Osteocyte (in vitro differentiated cells): ENCODE measurements around the gene MBD4. TPM values are rescaled to one million over a fixed set of nuclear protein-coding genes. Genes with fewer than 3 reads are reported as not detected.
"Not testable (repeated sequence)": the region's sequence is repeated elsewhere in the genome, so short reads cannot be mapped to it uniquely, and the experiment has no call there.

Source experiments
- DNase-seq: peaks from one replicate; pipeline ENCODE4 v3.0.0; 2021; ENCODE audit warnings: mixed read lengths; ENCODE audit not compliant: unreplicated experiment; ENCODE audit errors: extremely low spot score
- H3K27ac Mint-ChIP-seq: one replicate; pipeline ENCODE4 v1.8.0; 2021; ENCODE audit warnings: mild to moderate bottlenecking, mixed read lengths; ENCODE audit not compliant: unreplicated experiment
- H3K27me3 Mint-ChIP-seq: one replicate; pipeline ENCODE4 v1.8.0; 2021; ENCODE audit warnings: mixed read lengths; ENCODE audit not compliant: unreplicated experiment
- H3K36me3 Mint-ChIP-seq: one replicate; pipeline ENCODE4 v1.8.0; 2021; ENCODE audit warnings: mixed read lengths; ENCODE audit not compliant: unreplicated experiment
- H3K4me1 Mint-ChIP-seq: one replicate; pipeline ENCODE4 v1.8.0; 2021; ENCODE audit warnings: mixed read lengths; ENCODE audit not compliant: unreplicated experiment
- H3K4me3 Mint-ChIP-seq: one replicate; pipeline ENCODE4 v1.8.0; 2021; ENCODE audit warnings: mild to moderate bottlenecking, moderate library complexity, mixed read lengths; ENCODE audit not compliant: unreplicated experiment
- H3K9me3 Mint-ChIP-seq: one replicate; pipeline ENCODE4 v1.8.0; 2021; ENCODE audit warnings: mixed read lengths; ENCODE audit not compliant: unreplicated experiment
- long read RNA-seq: library from polyadenylated mRNA; unstranded; transcript quantifications from one replicate; pipeline ENCODE4 v2.0.0, GENCODE V29; 2021
- total RNA-seq: library from RNA; stranded (reverse); gene quantifications from 2 replicates; pipeline ENCODE4 v1.2.1, GENCODE V29; 2021
- TF ChIP-seq, protein P1 (sequence below): fragments of 200-600 bp; sonication (generic); IDR thresholded peaks from 2 replicates; pipeline ENCODE4 v1.5.0; 2021; ENCODE audit warnings: antibody characterized with exemption, mild to moderate bottlenecking, moderate library complexity

MBD4 gene
- total RNA-seq: 23.1 and 24.2 TPM in 2 replicates
- long read RNA-seq, transcript MBD4-201 (8 exons, 2,470 nt): minor isoform, 18 of 94 reads
- long read RNA-seq, transcript MBD4-203 (8 exons, 2,478 nt): major isoform, 33 of 94 reads
- long read RNA-seq, partial matches to known transcripts: 26 of 94 reads
- long read RNA-seq, other reads (novel, unspliced or antisense): 11 of 94 reads

DNA sequence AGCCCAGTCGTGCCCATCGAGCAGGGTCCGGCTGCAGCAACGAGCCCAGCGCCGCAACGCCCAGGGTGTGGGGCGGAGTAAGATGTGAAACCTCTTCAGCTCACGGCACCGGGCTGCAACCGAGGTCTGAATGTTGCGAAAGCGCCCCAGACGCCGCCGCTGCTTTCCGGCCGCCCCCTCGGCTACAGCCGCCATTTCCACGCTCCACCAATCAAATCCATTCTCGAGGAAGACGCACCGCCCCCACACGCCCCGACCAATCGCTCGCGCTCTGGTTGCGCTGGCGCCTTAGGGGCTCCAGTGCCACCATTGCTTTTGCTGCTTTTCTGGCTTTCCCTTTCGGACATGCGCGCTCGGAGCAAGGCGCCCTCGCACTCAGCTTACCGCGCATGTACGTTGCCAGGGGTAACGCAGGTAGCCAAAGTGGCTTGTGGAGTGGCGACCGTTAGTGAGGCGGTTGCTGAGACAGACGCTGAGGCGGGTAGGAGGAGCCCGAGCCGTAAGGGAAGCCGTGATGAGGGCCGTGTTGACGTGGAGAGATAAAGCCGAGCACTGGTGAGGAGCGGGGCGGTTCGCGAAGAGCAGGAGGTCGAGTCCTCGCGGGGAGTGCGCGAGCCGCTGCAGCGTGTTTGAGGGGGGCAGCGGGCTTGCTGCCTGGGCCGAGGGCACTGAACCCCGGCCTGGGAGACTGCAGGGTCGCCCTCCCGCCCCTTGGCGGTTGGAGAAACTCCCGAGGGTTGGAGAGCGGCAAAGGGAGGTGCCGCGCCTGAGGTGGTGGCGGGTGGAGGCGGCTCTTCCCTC is at the start of gene MBD4, which contains the start of gene IFT122:
Gene MBD4, minus strand, starts transcription at position 132 of the 801 bp plus-strand sequence. Its CDS starts 115 bp downstream, at position 17.
Gene IFT122, plus strand, starts transcription at position 408 of the 801 bp plus-strand sequence. Its CDS starts 107 bp downstream, at position 515.
- H3K27me3 Mint-ChIP-seq: no peaks in the 10 kb centered on the region
- peak within 1 kb of the TSS; percentile 94 for H3K27ac Mint-ChIP-seq
- peaks cover 55% of the 10 kb centered on the region for H3K4me1 Mint-ChIP-seq
- peak; percentile 99 for DNase-seq
- H3K9me3 Mint-ChIP-seq: no peaks in the 10 kb centered on the region
- peaks cover 21% of the 10 kb centered on the region for H3K36me3 Mint-ChIP-seq
- H3K4me3 Mint-ChIP-seq: peak within 1 kb of the TSS; percentile 95
- TF ChIP-seq, protein P1, sequence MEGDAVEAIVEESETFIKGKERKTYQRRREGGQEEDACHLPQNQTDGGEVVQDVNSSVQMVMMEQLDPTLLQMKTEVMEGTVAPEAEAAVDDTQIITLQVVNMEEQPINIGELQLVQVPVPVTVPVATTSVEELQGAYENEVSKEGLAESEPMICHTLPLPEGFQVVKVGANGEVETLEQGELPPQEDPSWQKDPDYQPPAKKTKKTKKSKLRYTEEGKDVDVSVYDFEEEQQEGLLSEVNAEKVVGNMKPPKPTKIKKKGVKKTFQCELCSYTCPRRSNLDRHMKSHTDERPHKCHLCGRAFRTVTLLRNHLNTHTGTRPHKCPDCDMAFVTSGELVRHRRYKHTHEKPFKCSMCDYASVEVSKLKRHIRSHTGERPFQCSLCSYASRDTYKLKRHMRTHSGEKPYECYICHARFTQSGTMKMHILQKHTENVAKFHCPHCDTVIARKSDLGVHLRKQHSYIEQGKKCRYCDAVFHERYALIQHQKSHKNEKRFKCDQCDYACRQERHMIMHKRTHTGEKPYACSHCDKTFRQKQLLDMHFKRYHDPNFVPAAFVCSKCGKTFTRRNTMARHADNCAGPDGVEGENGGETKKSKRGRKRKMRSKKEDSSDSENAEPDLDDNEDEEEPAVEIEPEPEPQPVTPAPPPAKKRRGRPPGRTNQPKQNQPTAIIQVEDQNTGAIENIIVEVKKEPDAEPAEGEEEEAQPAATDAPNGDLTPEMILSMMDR: no peak

DNA sequence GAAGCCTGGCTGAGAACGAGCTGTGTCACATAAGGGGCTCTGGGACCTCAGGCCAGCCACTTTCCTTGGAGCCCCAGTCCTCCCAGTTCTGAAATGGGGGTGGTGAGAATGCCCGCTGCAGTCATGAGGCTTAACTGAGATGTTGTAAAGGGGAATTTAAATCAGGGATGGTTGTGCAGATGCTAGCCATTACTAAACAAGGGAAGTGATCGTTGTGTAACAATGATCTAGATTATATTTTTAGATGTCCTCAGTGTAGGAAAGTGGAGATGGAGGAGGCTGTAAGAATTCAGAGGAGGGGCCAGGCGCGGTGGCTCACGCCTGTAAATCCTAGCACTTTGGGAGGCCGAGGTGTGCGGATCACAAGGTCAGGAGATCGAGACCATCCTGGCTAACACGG is 49.5 kb upstream of the MBD4 start:
- not testable (repeated sequence) for H3K27ac Mint-ChIP-seq, H3K9me3 Mint-ChIP-seq, H3K27me3 Mint-ChIP-seq, DNase-seq, H3K4me3 Mint-ChIP-seq
- Mint-ChIP-seq H3K4me1 (peaks cover 32% of the 10 kb centered on the region), H3K36me3 (peaks cover 13% of the 10 kb centered on the region)

DNA sequence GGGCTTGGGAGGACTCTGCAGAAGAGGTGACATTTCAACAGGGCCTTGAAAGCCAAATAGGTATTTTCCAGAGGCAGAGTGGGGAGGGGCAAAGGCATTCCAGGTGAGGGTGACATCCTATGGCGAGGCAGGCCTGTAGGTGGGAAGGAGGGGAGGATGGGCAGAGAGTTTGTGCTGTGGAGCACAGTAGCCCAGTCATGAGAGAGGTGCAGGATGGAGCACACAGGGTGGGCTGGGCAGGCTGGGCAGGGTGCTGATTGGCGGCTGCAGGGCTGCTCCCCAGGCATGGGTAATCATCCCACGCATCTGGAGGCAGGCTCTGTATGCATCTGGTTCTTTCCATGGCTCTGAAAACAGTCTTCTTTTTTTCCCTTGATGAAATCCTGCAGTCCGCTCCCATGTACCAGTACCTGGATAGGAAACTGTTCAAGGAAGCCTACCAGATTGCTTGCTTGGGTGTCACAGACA is 48.2 kb upstream of the MBD4 start:
- DNase-seq, H3K27ac Mint-ChIP-seq, H3K9me3 Mint-ChIP-seq, H3K27me3 Mint-ChIP-seq, H3K4me3 Mint-ChIP-seq: not testable (repeated sequence)
- Mint-ChIP-seq H3K4me1 (peaks cover 29% of the 10 kb centered on the region), H3K36me3 (peaks cover 14% of the 10 kb centered on the region)

DNA sequence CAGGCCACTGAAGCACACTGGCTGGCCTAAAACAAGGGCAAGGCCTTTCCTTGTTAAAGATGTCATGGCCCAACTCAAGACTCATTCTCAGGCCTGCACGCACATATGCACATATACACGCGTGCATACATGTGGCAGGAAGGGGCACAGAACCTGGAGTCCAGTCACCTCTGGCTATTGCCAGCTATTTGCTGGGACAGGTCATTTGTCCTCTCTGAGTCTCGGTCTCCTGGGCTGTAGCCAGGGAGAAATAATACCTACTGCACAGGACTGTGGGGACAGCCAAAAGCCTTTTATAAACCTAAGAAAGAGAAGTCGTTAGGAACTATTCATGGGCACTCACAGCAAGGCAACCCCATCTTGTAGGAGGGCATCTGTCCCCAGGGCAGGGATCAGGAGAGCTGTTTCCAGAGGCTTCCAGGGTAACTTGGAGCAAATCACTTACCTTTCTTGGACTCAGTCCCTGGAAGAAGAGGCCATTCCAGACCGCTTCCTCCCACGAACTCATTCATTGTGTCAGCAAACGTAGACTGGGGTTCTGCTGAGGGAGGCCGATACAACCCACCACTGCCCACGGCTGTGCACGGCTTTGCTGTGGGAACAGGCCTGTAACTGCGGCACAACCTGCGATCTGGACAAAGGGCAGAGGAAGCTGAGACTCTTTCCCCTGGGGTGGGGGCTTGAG is 47.6 kb upstream of the MBD4 start:
- DNase-seq: no peak
- Mint-ChIP-seq H3K27ac (no peak overlapping the region), H3K4me3 (no peak overlapping the region), H3K4me1 (peaks cover 29% of the 10 kb centered on the region), H3K9me3 (no peaks in the 10 kb centered on the region), H3K36me3 (peaks cover 14% of the 10 kb centered on the region), H3K27me3 (no peaks in the 10 kb centered on the region)
- TF ChIP-seq, protein P1: no peak

DNA sequence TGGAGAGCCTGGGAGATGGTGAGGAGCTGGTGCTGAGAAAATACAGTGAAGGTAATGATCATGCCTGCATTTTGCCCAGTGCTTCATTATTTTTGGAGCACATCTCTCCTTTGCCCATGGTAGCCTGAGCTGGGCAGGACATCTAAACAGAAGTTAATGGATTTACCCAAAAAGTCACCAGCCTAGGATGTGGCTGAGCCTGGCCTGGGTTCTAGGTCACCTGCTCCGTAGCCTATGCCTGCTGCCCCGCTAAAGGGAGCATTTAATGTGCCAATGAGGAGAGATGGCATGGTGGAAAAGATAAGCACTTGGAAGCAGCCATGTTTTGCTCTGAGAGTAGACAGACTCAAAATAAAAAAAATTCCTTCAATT is 46.9 kb upstream of the MBD4 start:
- no peak for DNase-seq
- peaks cover 29% of the 10 kb centered on the region for H3K4me1 Mint-ChIP-seq
- TF ChIP-seq, protein P1: no peak
- H3K9me3 Mint-ChIP-seq: no peaks in the 10 kb centered on the region
- no peak overlapping the region for H3K4me3 Mint-ChIP-seq
- no peaks in the 10 kb centered on the region for H3K27me3 Mint-ChIP-seq
- peaks cover 14% of the 10 kb centered on the region for H3K36me3 Mint-ChIP-seq
- peak overlapping the region; percentile 67 for H3K27ac Mint-ChIP-seq
